ENCODE measurements around the gene ATP1B1.

The ATP1B1 gene

DNA sequence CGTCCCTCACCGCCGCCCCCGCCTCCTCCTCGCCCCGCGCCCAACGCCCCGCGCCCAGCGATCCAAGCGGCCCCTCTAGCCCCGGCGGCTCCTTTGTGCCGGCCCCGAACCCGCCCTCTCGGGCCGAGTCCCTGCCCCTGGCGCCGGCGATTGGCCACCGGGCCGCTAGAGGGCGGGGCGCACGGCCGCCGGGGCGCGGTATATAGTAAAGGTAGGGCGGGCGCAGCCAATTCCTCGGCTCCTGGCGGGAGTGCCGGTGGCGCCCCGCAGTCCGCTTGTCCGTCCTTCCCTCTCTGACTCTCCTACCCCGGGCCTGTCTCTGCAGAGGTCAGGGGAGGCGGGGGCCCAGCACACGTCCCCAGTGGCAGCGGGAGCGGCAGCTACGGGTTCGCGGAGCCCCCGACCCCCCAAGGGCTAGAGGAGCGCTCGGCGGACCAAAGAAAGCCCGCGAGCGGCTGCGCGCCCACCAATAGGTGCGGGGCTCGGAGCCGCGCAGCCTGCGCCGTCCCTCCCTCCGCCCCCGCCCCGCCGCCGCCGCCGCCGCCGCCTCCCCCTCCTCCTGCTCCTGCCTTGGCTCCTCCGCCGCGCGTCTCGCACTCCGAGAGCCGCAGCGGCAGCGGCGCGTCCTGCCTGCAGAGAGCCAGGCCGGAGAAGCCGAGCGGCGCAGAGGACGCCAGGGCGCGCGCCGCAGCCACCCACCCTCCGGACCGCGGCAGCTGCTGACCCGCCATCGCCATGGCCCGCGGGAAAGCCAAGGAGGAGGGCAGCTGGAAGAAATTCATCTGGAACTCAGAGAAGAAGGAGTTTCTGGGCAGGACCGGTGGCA, at the start of gene ATP1B1:
ATP1B1 (plus strand) TSS at position 596 of the 826 bp plus-strand sequence; CDS start at position 736, 140 bp downstream.
- Histone ChIP-seq H3K9ac (ENCODE audit: low read depth, low read length) (peak within 1 kb of the TSS; percentile 89), H3K27ac (ENCODE audit: low read length) (peak within 1 kb of the TSS; percentile 67), H3K9me3 (ENCODE audit: insufficient read depth, low read depth, low read length) (no peaks in the 10 kb centered on the region), H3K27me3 (ENCODE audit: insufficient read depth, low read length) (peaks cover 21% of the 10 kb centered on the region), H3K36me3 (ENCODE audit: insufficient read depth, low read depth, low read length) (peaks cover 2% of the 10 kb centered on the region; the same call in 1 of the 2 replicates), H3K4me1 (ENCODE audit: insufficient read depth, low read length) (peaks cover 43% of the 10 kb centered on the region), H3K4me3 (ENCODE audit: low read length) (peak within 1 kb of the TSS; percentile 96)

GRCh38 chr1:169059421-169059820, 47.1 kb upstream of the ATP1B1 start:
- no peak overlapping the region for H3K27ac ChIP-seq (ENCODE audit: low read length)
- no peaks in the 10 kb centered on the region for H3K27me3 ChIP-seq (ENCODE audit: insufficient read depth, low read length)
- peaks cover 8% of the 10 kb centered on the region for H3K9me3 ChIP-seq (ENCODE audit: insufficient read depth, low read depth, low read length)
- no peaks in the 10 kb centered on the region for H3K36me3 ChIP-seq (ENCODE audit: insufficient read depth, low read depth, low read length)
- no peak overlapping the region for H3K9ac ChIP-seq (ENCODE audit: low read depth, low read length)
- peaks cover 4% of the 10 kb centered on the region; the same call in 1 of the 2 replicates for H3K4me1 ChIP-seq (ENCODE audit: insufficient read depth, low read length)
- H3K4me3 ChIP-seq (ENCODE audit: low read length), result no peak overlapping the region

DNA sequence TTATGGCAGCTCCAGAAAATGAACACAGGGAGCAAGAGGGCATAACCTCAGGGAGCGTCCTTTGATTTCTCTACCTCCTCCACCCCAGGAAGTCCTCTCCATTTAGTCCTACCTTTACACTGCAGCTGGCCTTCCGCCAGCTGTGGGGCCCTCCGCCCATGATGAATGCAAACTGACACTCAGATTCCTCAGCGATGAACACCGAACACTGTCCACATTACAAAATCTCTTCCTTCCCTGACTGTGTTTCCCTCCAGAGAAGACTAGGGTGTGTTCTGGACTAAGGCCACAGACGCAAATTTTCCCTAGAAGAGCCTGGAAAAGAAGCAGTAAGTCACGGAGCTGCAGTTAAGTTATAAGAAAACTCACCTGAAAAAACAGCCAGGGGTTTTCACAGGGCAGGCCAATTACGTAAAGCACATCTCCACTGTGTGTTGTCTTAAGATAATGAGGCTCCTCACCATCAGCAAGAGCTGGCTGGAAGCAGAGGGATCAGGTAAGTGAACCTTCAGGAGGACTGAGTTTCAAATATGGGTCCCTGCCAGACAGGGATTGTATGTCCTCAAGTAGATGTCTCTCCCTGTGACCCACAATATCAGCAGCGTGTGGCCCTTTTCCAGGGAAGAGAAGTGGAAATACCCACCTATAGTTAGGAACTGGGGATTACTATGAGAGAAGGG, 46.3 kb upstream of the ATP1B1 start:
- peaks cover 4% of the 10 kb centered on the region; the same call in 1 of the 2 replicates for H3K4me1 ChIP-seq (ENCODE audit: insufficient read depth, low read length)
- H3K36me3 ChIP-seq (ENCODE audit: insufficient read depth, low read depth, low read length), result no peaks in the 10 kb centered on the region
- H3K9ac ChIP-seq (ENCODE audit: low read depth, low read length), result no peak overlapping the region
- H3K27me3 ChIP-seq (ENCODE audit: insufficient read depth, low read length), result no peaks in the 10 kb centered on the region
- H3K9me3 ChIP-seq (ENCODE audit: insufficient read depth, low read depth, low read length), result peaks cover 8% of the 10 kb centered on the region
- H3K4me3 ChIP-seq (ENCODE audit: low read length), result no peak overlapping the region
- H3K27ac ChIP-seq (ENCODE audit: low read length), result no peak overlapping the region

DNA sequence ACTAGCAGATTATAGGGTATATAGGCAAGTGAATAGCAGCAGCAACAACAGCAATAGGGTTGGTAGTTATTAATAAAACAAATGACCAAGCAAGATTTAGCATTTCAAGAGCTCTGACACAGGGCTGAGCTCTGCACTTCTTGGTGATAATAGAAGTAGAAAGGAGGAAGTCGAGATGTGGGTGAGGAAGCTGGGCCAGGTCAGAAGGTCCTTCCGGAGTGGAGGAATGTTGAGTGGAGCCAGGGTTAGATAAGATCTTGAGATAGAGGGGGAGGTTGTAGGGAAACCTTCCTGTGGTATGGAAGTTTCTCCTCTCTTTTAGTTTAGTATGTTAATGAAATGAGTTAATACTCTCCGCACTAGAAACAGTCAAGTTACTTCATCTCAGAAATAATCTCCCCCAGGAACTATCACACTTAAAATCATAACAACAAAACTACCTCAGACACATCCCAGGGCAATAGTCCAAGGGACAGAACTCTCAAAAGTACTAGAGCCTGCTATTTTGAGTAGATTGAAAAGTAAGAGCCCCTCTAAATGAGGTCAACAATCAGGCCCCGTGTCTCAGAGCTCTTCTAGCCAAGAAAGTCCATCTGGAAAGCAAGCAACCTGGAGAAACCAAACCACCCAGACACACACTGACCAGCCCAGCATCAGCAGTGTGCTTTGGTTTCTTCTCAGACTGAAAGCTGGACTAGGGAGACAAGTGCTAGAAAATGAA, 45.4 kb upstream of the ATP1B1 start:
- H3K9me3 ChIP-seq (ENCODE audit: insufficient read depth, low read depth, low read length), result peaks cover 8% of the 10 kb centered on the region
- no peaks in the 10 kb centered on the region for H3K36me3 ChIP-seq (ENCODE audit: insufficient read depth, low read depth, low read length)
- H3K4me1 ChIP-seq (ENCODE audit: insufficient read depth, low read length), result peaks cover 4% of the 10 kb centered on the region; the same call in 1 of the 2 replicates
- no peak overlapping the region for H3K27ac ChIP-seq (ENCODE audit: low read length)
- H3K27me3 ChIP-seq (ENCODE audit: insufficient read depth, low read length), result no peaks in the 10 kb centered on the region
- no peak overlapping the region for H3K4me3 ChIP-seq (ENCODE audit: low read length)
- no peak overlapping the region for H3K9ac ChIP-seq (ENCODE audit: low read depth, low read length)

GRCh38 chr1:169062152-169062551, 44.3 kb upstream of the ATP1B1 start:
- H3K36me3 ChIP-seq (ENCODE audit: insufficient read depth, low read depth, low read length), result no peaks in the 10 kb centered on the region
- H3K4me3 ChIP-seq (ENCODE audit: low read length), result no peak overlapping the region
- H3K4me1 ChIP-seq (ENCODE audit: insufficient read depth, low read length), result no peaks in the 10 kb centered on the region
- H3K27ac ChIP-seq (ENCODE audit: low read length), result no peak overlapping the region
- no peaks in the 10 kb centered on the region for H3K27me3 ChIP-seq (ENCODE audit: insufficient read depth, low read length)
- no peak overlapping the region for H3K9ac ChIP-seq (ENCODE audit: low read depth, low read length)
- peaks cover 12% of the 10 kb centered on the region for H3K9me3 ChIP-seq (ENCODE audit: insufficient read depth, low read depth, low read length)

- no peak overlapping the region for H3K9ac ChIP-seq (ENCODE audit: low read depth, low read length)
- H3K4me3 ChIP-seq (ENCODE audit: low read length), result no peak overlapping the region
- no peaks in the 10 kb centered on the region for H3K27me3 ChIP-seq (ENCODE audit: insufficient read depth, low read length)
- H3K36me3 ChIP-seq (ENCODE audit: insufficient read depth, low read depth, low read length), result no peaks in the 10 kb centered on the region
- H3K9me3 ChIP-seq (ENCODE audit: insufficient read depth, low read depth, low read length), result peaks cover 19% of the 10 kb centered on the region
- H3K27ac ChIP-seq (ENCODE audit: low read length), result no peak overlapping the region
- H3K4me1 ChIP-seq (ENCODE audit: insufficient read depth, low read length), result no peaks in the 10 kb centered on the region
Observed at GRCh38 chr1:169064103-169064502, 42.4 kb upstream of the ATP1B1 start.

GRCh38 chr1:169070547-169070946, 35.9 kb upstream of the ATP1B1 start:
- H3K4me1 ChIP-seq (ENCODE audit: insufficient read depth, low read length), result no peaks in the 10 kb centered on the region
- H3K9me3 ChIP-seq (ENCODE audit: insufficient read depth, low read depth, low read length), result peaks cover 11% of the 10 kb centered on the region; the same call in 1 of the 2 replicates
- H3K9ac ChIP-seq (ENCODE audit: low read depth, low read length), result no peak overlapping the region
- H3K4me3 ChIP-seq (ENCODE audit: low read length), result no peak overlapping the region
- H3K27ac ChIP-seq (ENCODE audit: low read length), result no peak overlapping the region
- no peaks in the 10 kb centered on the region for H3K27me3 ChIP-seq (ENCODE audit: insufficient read depth, low read length)
- no peaks in the 10 kb centered on the region for H3K36me3 ChIP-seq (ENCODE audit: insufficient read depth, low read depth, low read length)

- no peaks in the 10 kb centered on the region for H3K4me1 ChIP-seq (ENCODE audit: insufficient read depth, low read length)
- no peaks in the 10 kb centered on the region for H3K36me3 ChIP-seq (ENCODE audit: insufficient read depth, low read depth, low read length)
- no peak overlapping the region for H3K9ac ChIP-seq (ENCODE audit: low read depth, low read length)
- no peaks in the 10 kb centered on the region for H3K27me3 ChIP-seq (ENCODE audit: insufficient read depth, low read length)
- H3K4me3 ChIP-seq (ENCODE audit: low read length), result no peak overlapping the region
- no peak overlapping the region for H3K27ac ChIP-seq (ENCODE audit: low read length)
- peaks cover 11% of the 10 kb centered on the region; the same call in 1 of the 2 replicates for H3K9me3 ChIP-seq (ENCODE audit: insufficient read depth, low read depth, low read length)
Observed at GRCh38 chr1:169070958-169071357, 35.5 kb upstream of the ATP1B1 start.

DNA sequence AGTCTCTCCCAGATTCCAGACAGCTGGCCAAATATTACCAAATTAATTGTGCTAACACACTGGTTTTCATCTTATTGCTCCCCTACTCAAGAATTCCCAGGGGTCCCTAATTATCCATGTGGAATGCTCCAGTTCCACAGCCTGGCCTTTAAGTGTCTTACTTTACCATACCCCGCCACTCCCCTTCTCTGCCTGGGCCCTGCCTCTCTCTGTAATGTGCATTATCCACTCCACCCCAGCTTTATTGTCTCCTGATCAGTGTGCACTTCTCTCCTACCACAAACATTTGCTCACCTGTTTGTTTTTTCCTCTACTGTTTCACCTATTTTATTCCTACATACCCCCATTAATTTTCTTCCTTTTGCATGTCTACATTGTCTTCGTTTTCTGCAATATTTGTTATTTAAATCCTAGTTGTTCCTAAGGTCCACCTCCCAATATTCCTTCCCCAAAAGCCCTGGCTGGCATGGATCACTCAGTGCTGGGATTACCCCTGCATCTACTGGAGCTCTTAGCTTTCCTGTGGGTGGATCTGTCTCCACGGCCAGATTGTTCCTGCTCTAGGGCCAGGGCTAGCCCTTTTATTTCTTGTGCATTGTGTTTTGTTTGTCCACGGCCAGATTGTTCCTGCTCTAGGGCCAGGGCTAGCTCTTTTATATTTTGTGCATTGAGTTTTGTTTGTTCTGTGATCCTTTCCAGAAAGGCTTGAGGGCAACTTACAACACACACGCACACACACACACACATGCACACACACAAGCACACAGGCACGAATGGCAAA, 33.4 kb upstream of the ATP1B1 start:
- Histone ChIP-seq H3K27ac (ENCODE audit: low read length) (no peak overlapping the region), H3K27me3 (ENCODE audit: insufficient read depth, low read length) (no peaks in the 10 kb centered on the region), H3K36me3 (ENCODE audit: insufficient read depth, low read depth, low read length) (no peaks in the 10 kb centered on the region), H3K4me3 (ENCODE audit: low read length) (no peak overlapping the region), H3K4me1 (ENCODE audit: insufficient read depth, low read length) (no peaks in the 10 kb centered on the region; the same call in 1 of the 2 replicates), H3K9me3 (ENCODE audit: insufficient read depth, low read depth, low read length) (no peaks in the 10 kb centered on the region), H3K9ac (ENCODE audit: low read depth, low read length) (no peak overlapping the region)

- H3K36me3 ChIP-seq (ENCODE audit: insufficient read depth, low read depth, low read length), result no peaks in the 10 kb centered on the region
- no peak overlapping the region for H3K27ac ChIP-seq (ENCODE audit: low read length)
- H3K9me3 ChIP-seq (ENCODE audit: insufficient read depth, low read depth, low read length), result no peaks in the 10 kb centered on the region
- no peak overlapping the region for H3K9ac ChIP-seq (ENCODE audit: low read depth, low read length)
- H3K4me1 ChIP-seq (ENCODE audit: insufficient read depth, low read length), result no peaks in the 10 kb centered on the region; the same call in 1 of the 2 replicates
- H3K27me3 ChIP-seq (ENCODE audit: insufficient read depth, low read length), result no peaks in the 10 kb centered on the region
- H3K4me3 ChIP-seq (ENCODE audit: low read length), result no peak overlapping the region
Observed at GRCh38 chr1:169078163-169078883, 28.2 kb upstream of the ATP1B1 start.
